Esophagus muscularis mucosa (tissue), 4 donors: ENCODE data around the gene EIF3I. TPM values are rescaled to one million over a fixed set of nuclear protein-coding genes. Genes with fewer than 3 reads are reported as not detected.

Source experiments
- DNase-seq: peaks from one replicate; pipeline ENCODE4 v3.0.0-alpha.2; 2017; ENCODE audit errors: extremely low spot score
- H3K27ac ChIP-seq, 4 donors: fragments of 200-600 bp; sonication (generic); replicated peaks in 1 of 4; 1 replicate in 3 of 4; 2 replicates in 1 of 4; pipeline ENCODE4 v1.5.1; 2016 to 2019; ENCODE audit warnings: mild to moderate bottlenecking in 1 of 4
- H3K27me3 ChIP-seq, 4 donors: fragments of 200-600 bp; sonication (generic); one replicate each; pipeline versions ENCODE4 v1.5.1 to v1.6.0; 2016 to 2019
- H3K36me3 ChIP-seq, 4 donors: fragments of 200-600 bp; sonication (generic); one replicate each; pipeline ENCODE4 v1.5.1; 2016 to 2019
- H3K4me1 ChIP-seq, 4 donors: fragments of 200-600 bp; sonication (generic); one replicate each; pipeline ENCODE4 v1.5.1; 2016 to 2019
- H3K4me3 ChIP-seq, 4 donors: fragments of 200-600 bp; sonication (generic); 1 replicate in 2 of 4; 2 replicates in 2 of 4; pipeline ENCODE4 v1.5.1; 2016 to 2019; ENCODE audit warnings: mild to moderate bottlenecking in 4 of 4, moderate library complexity in 1 of 4
- H3K9me3 ChIP-seq, 4 donors: fragments of 200-600 bp; sonication (generic); 1 replicate in 3 of 4; 2 replicates in 1 of 4; pipeline ENCODE4 v1.5.1; 2016 to 2019
- CTCF ChIP-seq, 3 experiments: fragments of 200-600 bp in 2 of 3; fragments of 450-650 bp in 1 of 3; sonication (generic) in 2 of 3; IDR thresholded peaks; one replicate each; pipeline ENCODE4 v1.5.1; 2017 to 2019; ENCODE audit warnings: antibody characterized with exemption in 3 of 3, mild to moderate bottlenecking in 2 of 3, moderate library complexity in 1 of 3
- EP300 ChIP-seq: sonication (generic); formaldehyde crosslinking; IDR thresholded peaks from one replicate; pipeline ENCODE4 v1.6.1; 2017; ENCODE audit warnings: antibody characterized with exemption
- POLR2A ChIP-seq: fragments of 450-650 bp; IDR thresholded peaks from one replicate; pipeline ENCODE4 v1.6.1; 2017; ENCODE audit warnings: antibody characterized with exemption, moderate library complexity, mild to moderate bottlenecking, low read depth
- POLR2AphosphoS5 ChIP-seq, 2 donors: sonication (generic); formaldehyde crosslinking; IDR thresholded peaks; one replicate each; pipeline ENCODE4 v1.6.1; 2017; ENCODE audit warnings: antibody characterized with exemption in 2 of 2
- WGBS: methylation state at CpG from one replicate; pipeline ENCODE4 v1.1.5; 2018; 5-methylcytosine and 5-hydroxymethylcytosine counted together
- intact Hi-C: fragments of 100-400 bp; cut with DNase I; formaldehyde crosslinking; loops from one replicate; pipeline ENCODE4 v1.15.1; 2023
- small RNA-seq, 3 donors: library from RNA; depleted of rRNA; stranded (forward); fragments of <200 nt; gene quantifications; one replicate each; pipeline ENCODE3, GENCODE V24; 2016
- total RNA-seq, 4 donors: library from RNA; depleted of rRNA; stranded (reverse); fragments of >200 nt; gene quantifications; one replicate each; pipeline versions ENCODE4 v1.1.0 to v1.2.1, GENCODE V29; 2016

The EIF3I gene
- total RNA-seq, 4 donors from 2014 or later: 141 to 214 (median 167) TPM

GRCh38 chr1:32275424-32275823, 53.2 kb downstream of the EIF3I start:
- peaks cover 0 to 53% (median 12%) of the 10 kb centered on the region in 4 donors for H3K27me3 ChIP-seq
- WGBS: 8% methylated on average over 2 of the region's 41 CpGs

GRCh38 chr1:32276032-32276782, 54.0 kb downstream of the EIF3I start:
- Histone ChIP-seq H3K4me1 (peaks cover 0 to 6% (median 3%) of the 10 kb centered on the region in 4 donors), H3K27ac (no peak overlapping the region), H3K9me3 (no peaks in the 10 kb centered on the region), H3K4me3 (no peak overlapping the region), H3K36me3 (no peaks in the 10 kb centered on the region), H3K27me3 (peaks cover 0 to 53% (median 12%) of the 10 kb centered on the region in 4 donors)
- no peak for TF ChIP-seq POLR2AphosphoS5 (IDR thresholded peaks at IDR 0.05)
- no peak for TF ChIP-seq POLR2A
- TF ChIP-seq CTCF (IDR thresholded peaks at IDR 0.05): no peak
- TF ChIP-seq EP300: no peak
- DNase-seq: no peak
- WGBS: 81% methylated on average over 25 of the region's 30 CpGs
- intact Hi-C loops: no loop called here

More at GRCh38 chr1:32275424-32275823, 53.2 kb downstream of the EIF3I start:
- Histone ChIP-seq H3K27ac (no peak overlapping the region), H3K36me3 (no peaks in the 10 kb centered on the region), H3K4me3 (peak overlapping the region in 3 of 4 donors; percentile 4 to 16 (median 7)), H3K4me1 (peaks cover 0 to 6% (median 3%) of the 10 kb centered on the region in 4 donors), H3K9me3 (no peaks in the 10 kb centered on the region)
- no peak for TF ChIP-seq POLR2AphosphoS5 (IDR thresholded peaks at IDR 0.05)
- TF ChIP-seq CTCF (IDR thresholded peaks at IDR 0.05): no peak
- TF ChIP-seq EP300: no peak
- no peak for TF ChIP-seq POLR2A
- intact Hi-C loops: no loop called here
- no peak for DNase-seq

Small RNA genes lying within 50 kb of the gene (small RNA-seq; reads per million reads assigned to genes)
- 0 reads per million in 3 donors for gene RF00017

Other genes with a start within 250 kb of the EIF3I start
- gene KHDRBS1, start 208.5 kb upstream of the EIF3I start, total RNA-seq: 10 to 100 TPM; 71.8 to 90.5 (median 79.7) TPM
- gene TMEM39B, start 149.5 kb upstream of the EIF3I start, total RNA-seq: 1 to 10 TPM; 2.9 to 6.1 (median 4.8) TPM
- gene KPNA6, start 114.4 kb upstream of the EIF3I start, total RNA-seq: 10 to 100 TPM; 47.8 to 71.3 (median 55.4) TPM
- 10 to 100 TPM; 43.6 to 88.4 (median 70.4) TPM for gene TXLNA, start 42.7 kb upstream of the EIF3I start, total RNA-seq
- gene CCDC28B, start 21.8 kb upstream of the EIF3I start, total RNA-seq: 1 to 10 TPM; 5.0 to 7.8 (median 6.5) TPM
- 1 to 10 TPM in 3 of 4 donors, under 1 TPM in 1; 0.66 to 2.1 (median 1.1) TPM for gene IQCC, start 16.7 kb upstream of the EIF3I start, total RNA-seq
- gene DCDC2B, start 13.3 kb upstream of the EIF3I start, total RNA-seq: not detected
- 1 to 10 TPM; 6.6 to 10.0 (median 8.2) TPM for gene TMEM234, start 54 bp upstream of the EIF3I start, total RNA-seq
- gene FAM167B, start 24.8 kb downstream of the EIF3I start, total RNA-seq: 1 to 10 TPM in 3 of 4 donors, under 1 TPM in 1; 0.83 to 6.7 (median 4.7) TPM
- 1 to 10 TPM in 2 of 4 donors, under 1 TPM in 2; 0.42 to 2.8 (median 1.1) TPM for gene LCK, start 28.9 kb downstream of the EIF3I start, total RNA-seq
- 10 to 100 TPM; 42.8 to 70.4 (median 51.4) TPM for gene HDAC1, start 69.7 kb downstream of the EIF3I start, total RNA-seq
- 10 to 100 TPM in 2 of 4 donors, 1 to 10 TPM in 2; 4.2 to 10.9 (median 9.2) TPM for gene MARCKSL1, start 113.8 kb downstream of the EIF3I start, total RNA-seq
- gene FAM229A, start 140.1 kb downstream of the EIF3I start, total RNA-seq: 1 to 10 TPM; 1.3 to 8.7 (median 4.9) TPM
- 1 to 10 TPM in 1 of 4 donors, under 1 TPM in 1, not detected in 2; 0.86 to 3.7 TPM for gene TSSK3, start 140.1 kb downstream of the EIF3I start, total RNA-seq
- 10 to 100 TPM; 57.3 to 67.9 (median 63.4) TPM for gene BSDC1, start 172.0 kb downstream of the EIF3I start, total RNA-seq
- under 1 TPM; under 0.01 to 0.06 (median 0.03) TPM for gene ZBTB8B, start 242.7 kb downstream of the EIF3I start, total RNA-seq